Gastroesophageal sphincter (tissue), 3 donors: ENCODE data around the gene ABHD10.

Experiments
- POLR2A ChIP-seq, 2 donors: fragments of 450-650 bp; IDR thresholded peaks; one replicate each; pipeline ENCODE4 v1.6.1; 2017; ENCODE audit warnings: antibody characterized with exemption in 2 of 2, mild to moderate bottlenecking in 2 of 2, moderate library complexity in 1 of 2
- TF ChIP-seq, protein P1 (sequence below), 4 experiments: fragments of 200-600 bp in 2 of 4; fragments of 450-650 bp in 2 of 4; sonication (generic) in 1 of 4; IDR thresholded peaks; one replicate each; pipeline ENCODE4 v1.5.1; 2017 to 2019; ENCODE audit warnings: antibody characterized with exemption in 4 of 4, mild to moderate bottlenecking in 2 of 4, moderate library complexity in 2 of 4

DNA sequence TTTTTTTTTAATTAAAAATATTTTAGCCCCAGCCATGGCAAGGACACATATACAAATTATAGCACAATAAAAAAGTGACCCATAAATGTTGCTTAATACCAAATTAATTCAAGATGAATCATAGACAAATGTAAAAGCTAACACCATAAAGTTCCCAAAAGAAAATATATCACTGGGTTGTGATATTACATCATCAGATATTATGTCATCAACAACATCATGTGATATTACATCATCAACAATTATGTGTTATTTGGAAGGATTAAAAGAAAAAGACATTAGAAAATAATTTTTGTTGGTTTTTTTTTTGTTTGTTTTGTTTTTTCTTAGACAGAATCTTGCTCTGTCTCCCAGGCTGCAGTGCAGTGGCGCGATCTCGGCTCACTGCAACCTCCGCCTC, 34.5 kb upstream of the ABHD10 start:
- TF ChIP-seq, protein P1, sequence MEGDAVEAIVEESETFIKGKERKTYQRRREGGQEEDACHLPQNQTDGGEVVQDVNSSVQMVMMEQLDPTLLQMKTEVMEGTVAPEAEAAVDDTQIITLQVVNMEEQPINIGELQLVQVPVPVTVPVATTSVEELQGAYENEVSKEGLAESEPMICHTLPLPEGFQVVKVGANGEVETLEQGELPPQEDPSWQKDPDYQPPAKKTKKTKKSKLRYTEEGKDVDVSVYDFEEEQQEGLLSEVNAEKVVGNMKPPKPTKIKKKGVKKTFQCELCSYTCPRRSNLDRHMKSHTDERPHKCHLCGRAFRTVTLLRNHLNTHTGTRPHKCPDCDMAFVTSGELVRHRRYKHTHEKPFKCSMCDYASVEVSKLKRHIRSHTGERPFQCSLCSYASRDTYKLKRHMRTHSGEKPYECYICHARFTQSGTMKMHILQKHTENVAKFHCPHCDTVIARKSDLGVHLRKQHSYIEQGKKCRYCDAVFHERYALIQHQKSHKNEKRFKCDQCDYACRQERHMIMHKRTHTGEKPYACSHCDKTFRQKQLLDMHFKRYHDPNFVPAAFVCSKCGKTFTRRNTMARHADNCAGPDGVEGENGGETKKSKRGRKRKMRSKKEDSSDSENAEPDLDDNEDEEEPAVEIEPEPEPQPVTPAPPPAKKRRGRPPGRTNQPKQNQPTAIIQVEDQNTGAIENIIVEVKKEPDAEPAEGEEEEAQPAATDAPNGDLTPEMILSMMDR (IDR thresholded peaks at IDR 0.05): no peak
- TF ChIP-seq POLR2A (IDR thresholded peaks at IDR 0.05): no peak
